ENCODE measurements around the gene MACF1. TPM values are rescaled to one million over a fixed set of nuclear protein-coding genes. Genes with fewer than 3 reads are reported as not detected.
"Not testable (repeated sequence)": the region's sequence is repeated elsewhere in the genome, so short reads cannot be mapped to it uniquely, and the experiment has no call there.

MACF1 gene
- polyA plus RNA-seq, 4 donors = 208 to 264 (median 240) TPM

- no peak for DNase-seq (ENCODE audit: low read depth in 4 of 4, low spot score in 3 of 4)
Observed at GRCh38 chr1:39525366-39526165, 321.1 kb downstream of the MACF1 start.

- no peak for DNase-seq (ENCODE audit: low read depth in 4 of 4, low spot score in 3 of 4)
Observed at GRCh38 chr1:39526466-39527189, 322.1 kb downstream of the MACF1 start.

GRCh38 chr1:39527190-39527579, 322.7 kb downstream of the MACF1 start:
- not testable (repeated sequence) for DNase-seq (ENCODE audit: low read depth in 4 of 4, low spot score in 3 of 4)

- no peak for DNase-seq (ENCODE audit: low read depth in 4 of 4, low spot score in 3 of 4)
Observed at GRCh38 chr1:39528082-39528481, 323.6 kb downstream of the MACF1 start.

GRCh38 chr1:39529901-39530535, 325.5 kb downstream of the MACF1 start:
- no peak for DNase-seq (ENCODE audit: low read depth in 4 of 4, low spot score in 3 of 4)

GRCh38 chr1:39531526-39531925, 327.0 kb downstream of the MACF1 start:
- no peak for DNase-seq (ENCODE audit: low read depth in 4 of 4, low spot score in 3 of 4)

GRCh38 chr1:39533442-39533841, 328.9 kb downstream of the MACF1 start:
- DNase-seq (ENCODE audit: low read depth in 4 of 4, low spot score in 3 of 4) = no peak

Other genes with a start within 250 kb of the MACF1 start
- 100 to 1,000 TPM in 3 of 4 donors, 10 to 100 TPM in 1; 86.2 to 123 (median 116) TPM for gene AKIRIN1, start 213.4 kb upstream of the MACF1 start, polyA plus RNA-seq (ENCODE audit: insufficient read length in 4 of 4)
- 100 to 1,000 TPM; 270 to 313 (median 282) TPM for gene NDUFS5, start 178.3 kb upstream of the MACF1 start, polyA plus RNA-seq (ENCODE audit: insufficient read length in 4 of 4)

Measured in right renal pelvis (tissue), 4 donors.